ENCODE data around the gene PNPO.

Gene PNPO

GRCh38 chr17:47952171-47953021 lies 11.0 kb downstream of the PNPO start:
- no peak for DNase-seq

- no peak for DNase-seq
Observed at GRCh38 chr17:47953909-47954308, 12.5 kb downstream of the PNPO start.

DNA sequence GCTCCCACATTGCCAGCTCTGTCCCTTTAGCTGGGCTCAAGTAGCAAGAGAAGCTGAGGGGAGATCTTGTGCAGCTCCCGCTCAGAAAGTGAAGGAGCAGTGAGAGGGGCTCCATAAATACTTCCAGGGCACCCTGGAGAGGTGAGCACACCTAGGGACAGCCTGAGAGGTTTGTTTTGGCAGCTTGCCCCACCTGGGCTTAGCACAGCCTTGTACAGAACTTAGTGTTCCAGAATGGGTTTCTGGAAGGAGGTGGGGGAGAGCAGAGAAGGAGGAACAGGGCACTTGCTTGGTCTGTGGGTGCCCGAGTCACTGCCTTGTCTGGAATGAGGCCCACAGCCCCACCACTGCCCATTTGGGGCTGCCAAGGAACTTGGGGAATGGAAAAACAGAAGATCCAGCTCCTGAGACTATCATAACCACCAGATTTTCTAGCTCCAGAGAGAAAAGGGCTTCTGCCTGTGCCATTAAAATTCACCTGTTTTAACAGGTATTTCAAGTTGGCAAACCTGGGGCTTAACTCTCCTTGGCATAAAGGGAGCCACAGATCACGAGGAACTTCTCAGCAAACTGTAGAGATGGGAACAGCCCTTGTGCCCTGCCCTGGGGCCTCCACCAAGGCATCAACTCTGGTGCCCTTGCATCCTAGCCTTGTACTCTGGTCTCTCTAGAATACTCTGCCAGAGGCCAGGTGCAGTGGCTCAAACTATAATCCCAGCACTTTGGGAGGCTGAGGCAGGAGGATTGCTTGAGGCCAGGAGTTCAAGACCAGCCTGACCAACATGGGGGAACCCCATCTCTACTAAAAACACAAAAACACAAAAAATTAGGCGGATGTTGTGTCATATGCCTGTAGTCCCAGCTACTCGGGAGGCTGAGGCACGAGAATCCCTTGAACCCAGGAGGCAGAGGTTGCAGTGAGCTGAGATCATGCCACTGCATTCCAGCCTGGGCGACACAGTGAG lies 14.4 kb downstream of the PNPO start:
- no peak for DNase-seq

DNA sequence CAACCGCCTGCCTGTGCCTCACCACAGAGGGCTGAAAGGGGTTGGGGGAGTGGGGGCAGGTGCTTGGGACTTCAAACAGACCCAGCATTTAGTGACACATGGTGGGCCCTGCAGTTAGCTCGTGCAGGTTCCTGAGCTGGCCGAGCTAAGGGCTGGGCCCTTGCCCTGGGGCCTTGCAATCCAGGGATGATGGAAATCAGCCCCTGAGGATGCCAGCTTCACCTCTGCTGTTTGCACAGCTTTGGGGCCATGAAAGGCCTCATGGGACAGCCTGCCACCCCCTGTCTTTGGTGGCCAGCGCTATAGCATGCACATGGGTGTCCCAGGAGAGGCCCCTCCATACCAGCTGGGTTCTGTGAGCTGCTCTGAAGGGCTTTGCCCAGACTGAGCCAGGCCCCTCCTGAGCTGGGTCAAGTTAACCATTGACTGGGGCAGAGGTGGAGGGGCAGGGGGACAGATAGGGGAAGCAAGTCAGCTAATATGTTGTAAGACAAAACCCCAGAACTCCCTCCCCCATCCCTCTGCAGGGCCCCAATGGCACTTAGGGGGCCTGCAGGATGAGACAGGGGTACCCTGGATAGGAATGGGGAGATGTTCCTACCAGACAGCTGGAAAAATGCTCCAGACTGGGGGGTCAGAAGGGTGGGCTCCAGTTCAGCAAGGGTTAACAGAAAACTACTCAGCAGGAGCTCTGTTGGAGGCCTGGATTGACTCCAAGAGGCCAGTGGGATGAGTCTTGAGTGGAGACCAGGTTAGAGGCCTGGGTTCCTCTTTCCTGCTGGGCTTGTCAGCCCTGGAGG lies 15.6 kb downstream of the PNPO start:
- no peak for DNase-seq

GRCh38 chr17:47957591-47958490 lies 16.5 kb downstream of the PNPO start, which contains the start of gene PRR15L:
Gene PRR15L, minus strand, starts transcription at chr17:47957883. Its CDS starts 4,649 bp downstream, at chr17:47953234.
- no peak for DNase-seq

DNA sequence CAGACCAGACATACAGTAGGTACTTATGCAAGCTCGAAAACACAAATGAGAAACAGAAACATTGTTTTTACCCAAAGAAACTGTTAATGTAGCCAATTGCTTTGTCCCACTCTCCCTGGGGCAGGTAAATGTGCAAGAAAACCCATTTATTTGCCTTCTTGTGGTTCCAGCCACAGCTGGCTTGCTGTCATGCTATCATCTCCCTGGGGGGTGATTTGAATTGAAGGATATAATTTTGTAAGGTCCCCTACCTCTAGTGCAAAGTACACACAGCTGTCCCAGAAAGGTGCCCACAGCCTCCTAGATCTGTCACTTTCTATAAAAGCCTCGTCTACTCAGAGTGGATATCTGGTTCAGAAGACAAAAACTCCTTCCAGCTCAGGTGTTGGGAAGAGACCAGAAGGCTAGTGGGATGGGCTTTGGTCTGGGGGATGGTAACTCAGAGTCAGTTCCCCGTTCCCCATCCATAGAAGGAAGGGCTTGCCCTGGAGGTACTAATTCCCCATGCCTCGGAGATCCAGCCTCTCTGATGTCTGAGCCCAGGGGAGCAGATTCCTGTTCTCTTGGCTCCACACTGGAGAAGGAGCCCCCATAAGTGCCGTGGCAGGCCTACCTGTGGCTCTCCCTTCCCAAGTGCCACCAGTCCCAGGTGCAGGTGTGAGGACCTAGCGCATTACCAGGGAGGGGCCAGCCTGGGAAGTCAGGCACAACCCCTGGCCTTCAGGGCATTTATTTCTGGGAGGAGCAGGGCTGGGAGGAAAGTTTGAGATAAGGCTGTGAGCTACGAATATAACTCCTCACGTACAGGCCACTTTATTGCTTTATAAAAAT lies 18.7 kb downstream of the PNPO start:
- DNase-seq = no peak

- DNase-seq = no peak
Observed at GRCh38 chr17:47961406-47961805, 20.0 kb downstream of the PNPO start.

- DNase-seq = no peak
Observed at GRCh38 chr17:47962901-47963300, 21.5 kb downstream of the PNPO start.

DNA sequence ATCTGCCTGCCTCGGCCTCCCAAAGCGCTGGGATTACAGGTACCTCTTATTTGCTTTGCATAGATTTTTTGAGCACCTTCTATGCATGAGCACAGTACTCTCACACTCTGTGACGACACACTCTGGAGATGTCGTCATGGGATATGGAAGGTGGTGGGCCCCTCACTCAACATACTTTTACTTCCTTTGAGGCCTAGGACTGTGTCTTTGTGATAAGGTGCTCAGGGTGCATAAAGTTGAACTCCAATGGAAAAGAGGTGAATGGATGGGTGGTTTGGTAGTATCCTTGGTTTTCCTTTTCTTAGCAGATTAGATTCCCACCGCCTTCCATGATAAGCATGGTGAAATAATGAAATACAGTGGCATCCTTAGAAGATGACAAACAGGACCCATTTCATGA lies 23.5 kb downstream of the PNPO start:
- DNase-seq = no peak

GRCh38 chr17:47966079-47966519 lies 24.7 kb downstream of the PNPO start:
- DNase-seq = no peak

DNA sequence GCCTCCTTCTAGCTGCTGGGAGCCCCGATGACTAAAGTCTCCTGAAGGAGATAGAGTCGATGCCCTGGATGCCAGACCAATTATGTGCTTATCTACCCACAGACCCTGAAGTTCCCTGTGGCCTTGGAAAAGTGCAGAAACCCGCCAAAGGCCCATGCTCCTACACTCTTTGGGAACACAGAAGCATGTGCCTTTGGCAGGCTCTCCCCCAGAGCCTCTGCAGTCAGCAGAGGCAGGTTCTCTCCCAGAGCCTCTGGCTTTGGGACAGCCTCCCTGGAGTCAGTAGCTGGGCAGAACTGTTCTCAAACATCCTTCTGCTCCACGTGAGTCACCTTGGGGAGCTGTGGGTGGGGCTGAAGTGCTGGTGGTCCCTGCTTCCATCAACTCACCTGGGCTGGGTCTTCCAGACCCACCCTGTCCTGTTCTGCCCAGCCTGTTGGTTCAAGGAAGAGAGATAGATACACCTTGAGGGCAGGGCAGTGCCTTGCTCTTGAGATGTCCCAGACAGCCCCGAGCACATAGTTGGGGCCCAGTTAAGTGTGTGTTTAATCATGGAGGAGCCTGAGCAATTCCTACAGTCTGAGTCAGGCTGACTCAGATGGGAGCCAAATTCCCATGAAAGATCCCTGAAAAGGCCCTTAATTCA lies 26.4 kb downstream of the PNPO start:
- no peak for DNase-seq

DNA sequence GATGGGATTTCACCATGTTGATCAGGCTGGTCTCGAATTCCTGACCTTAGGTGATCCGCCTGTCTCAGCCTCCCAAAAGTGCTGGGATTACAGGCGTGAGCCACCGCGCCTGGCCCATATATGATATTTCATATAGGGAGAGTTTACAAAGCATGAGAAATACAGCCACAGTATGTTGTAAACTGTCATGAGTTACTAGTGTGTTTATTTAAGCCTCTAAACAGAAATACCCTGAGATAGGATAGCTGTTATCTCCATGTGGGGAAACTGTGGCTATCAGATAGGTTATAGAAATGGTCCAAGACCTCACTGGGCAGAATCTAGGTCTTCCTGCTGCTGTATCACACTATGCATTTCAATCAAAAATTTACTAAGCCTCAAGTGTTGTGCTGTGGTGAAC lies 27.5 kb downstream of the PNPO start:
- no peak for DNase-seq

- no peak for DNase-seq
Observed at GRCh38 chr17:47969930-47970724, 28.8 kb downstream of the PNPO start.

GRCh38 chr17:47970725-47971499 lies 29.5 kb downstream of the PNPO start, which contains the start of gene CDK5RAP3:
Gene CDK5RAP3, plus strand, starts transcription at chr17:47971113. Its CDS starts 34 bp downstream, at chr17:47971147.
- DNase-seq = peak; percentile 100

GRCh38 chr17:47973541-47973940 lies 32.2 kb downstream of the PNPO start:
- no peak for DNase-seq

GRCh38 chr17:47975189-47975822 lies 33.9 kb downstream of the PNPO start:
- no peak for DNase-seq

DNA sequence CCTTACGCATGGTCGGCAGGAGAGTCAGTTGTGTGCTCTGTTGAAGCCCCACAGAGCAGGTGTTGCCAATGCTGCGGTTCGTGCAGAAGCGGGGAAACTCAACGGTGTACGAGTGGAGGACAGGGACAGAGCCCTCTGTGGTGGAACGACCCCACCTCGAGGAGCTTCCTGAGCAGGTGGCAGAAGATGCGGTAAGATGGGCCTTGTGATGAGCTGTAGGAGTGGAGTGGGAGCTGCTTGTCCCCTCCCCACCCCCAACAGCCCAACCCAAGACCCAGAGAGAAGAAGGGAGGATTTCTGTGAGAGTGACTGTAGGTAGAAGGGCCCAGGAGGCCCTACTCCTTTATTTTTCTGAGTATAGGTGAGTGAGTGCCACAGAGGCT lies 34.4 kb downstream of the PNPO start:
- no peak for DNase-seq

- DNase-seq = peak; percentile 62
Observed at GRCh38 chr17:47978324-47978723, 37.0 kb downstream of the PNPO start.
